Choroid plexus epithelial cell (primary cell): ENCODE measurements around the gene GCNT3.

Experiments
- DNase-seq: peaks from one replicate; pipeline ENCODE4 v3.0.0-alpha.2; 2010; ENCODE audit warnings: low read depth
- H3K4me3 ChIP-seq: 2 replicates; pipeline ENCODE4 v1.5.1; 2011; ENCODE audit warnings: low read depth, mild to moderate bottlenecking, control low read depth, low read length, moderate library complexity
- TF ChIP-seq, protein P1 (sequence below): conservative IDR thresholded peaks from 2 replicates; pipeline ENCODE4 v1.5.1; 2011; ENCODE audit warnings: low read depth, mild to moderate bottlenecking, control low read depth, inconsistent platforms, low read length, moderate library complexity

Gene GCNT3

DNA sequence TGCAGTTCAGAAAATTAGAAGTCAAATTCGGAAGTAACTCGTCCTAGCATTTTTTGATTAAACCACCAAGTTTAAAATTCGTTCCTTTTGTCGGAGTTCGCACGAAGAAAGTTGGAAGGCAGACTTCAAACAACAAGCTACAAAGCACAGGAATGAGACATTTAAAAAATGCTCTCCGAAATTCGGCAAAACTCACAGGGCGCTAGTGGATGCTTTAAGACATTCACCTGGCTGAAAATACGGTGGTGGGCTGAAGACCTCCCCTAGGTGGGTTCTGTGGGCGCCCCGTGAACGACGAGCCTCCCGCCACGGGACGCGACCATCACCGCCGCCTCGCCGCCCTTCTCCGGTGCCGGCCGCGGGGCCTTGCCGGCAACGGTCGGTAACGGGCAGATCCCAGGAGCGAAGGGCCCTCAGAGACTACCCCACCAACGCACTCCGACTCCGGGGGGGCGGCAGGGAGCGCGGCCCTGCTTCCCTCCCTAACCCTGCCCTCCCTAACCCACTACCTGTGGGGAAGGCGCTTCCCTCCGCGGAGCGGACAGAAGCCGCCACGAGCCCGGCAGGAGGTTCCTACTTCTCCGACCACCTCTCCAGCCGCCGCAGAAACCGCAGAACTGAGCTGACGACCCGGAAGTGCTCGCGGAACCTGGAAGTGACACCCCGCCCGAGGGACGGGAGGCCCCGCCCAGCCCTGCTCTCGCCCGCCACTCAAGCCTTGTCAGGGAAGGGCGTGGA is 45.5 kb downstream of the GCNT3 start, which contains the start of gene GTF2A2:
TSS of gene GTF2A2 (minus strand) at position 619 of the 738 bp plus-strand sequence. CDS start 5,238 bp downstream, outside the sequence.
- H3K4me3 ChIP-seq, result peak within 1 kb of the TSS; percentile 88
- TF ChIP-seq, protein P1, sequence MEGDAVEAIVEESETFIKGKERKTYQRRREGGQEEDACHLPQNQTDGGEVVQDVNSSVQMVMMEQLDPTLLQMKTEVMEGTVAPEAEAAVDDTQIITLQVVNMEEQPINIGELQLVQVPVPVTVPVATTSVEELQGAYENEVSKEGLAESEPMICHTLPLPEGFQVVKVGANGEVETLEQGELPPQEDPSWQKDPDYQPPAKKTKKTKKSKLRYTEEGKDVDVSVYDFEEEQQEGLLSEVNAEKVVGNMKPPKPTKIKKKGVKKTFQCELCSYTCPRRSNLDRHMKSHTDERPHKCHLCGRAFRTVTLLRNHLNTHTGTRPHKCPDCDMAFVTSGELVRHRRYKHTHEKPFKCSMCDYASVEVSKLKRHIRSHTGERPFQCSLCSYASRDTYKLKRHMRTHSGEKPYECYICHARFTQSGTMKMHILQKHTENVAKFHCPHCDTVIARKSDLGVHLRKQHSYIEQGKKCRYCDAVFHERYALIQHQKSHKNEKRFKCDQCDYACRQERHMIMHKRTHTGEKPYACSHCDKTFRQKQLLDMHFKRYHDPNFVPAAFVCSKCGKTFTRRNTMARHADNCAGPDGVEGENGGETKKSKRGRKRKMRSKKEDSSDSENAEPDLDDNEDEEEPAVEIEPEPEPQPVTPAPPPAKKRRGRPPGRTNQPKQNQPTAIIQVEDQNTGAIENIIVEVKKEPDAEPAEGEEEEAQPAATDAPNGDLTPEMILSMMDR, result no peak
- DNase-seq, result peak; percentile 96

DNA sequence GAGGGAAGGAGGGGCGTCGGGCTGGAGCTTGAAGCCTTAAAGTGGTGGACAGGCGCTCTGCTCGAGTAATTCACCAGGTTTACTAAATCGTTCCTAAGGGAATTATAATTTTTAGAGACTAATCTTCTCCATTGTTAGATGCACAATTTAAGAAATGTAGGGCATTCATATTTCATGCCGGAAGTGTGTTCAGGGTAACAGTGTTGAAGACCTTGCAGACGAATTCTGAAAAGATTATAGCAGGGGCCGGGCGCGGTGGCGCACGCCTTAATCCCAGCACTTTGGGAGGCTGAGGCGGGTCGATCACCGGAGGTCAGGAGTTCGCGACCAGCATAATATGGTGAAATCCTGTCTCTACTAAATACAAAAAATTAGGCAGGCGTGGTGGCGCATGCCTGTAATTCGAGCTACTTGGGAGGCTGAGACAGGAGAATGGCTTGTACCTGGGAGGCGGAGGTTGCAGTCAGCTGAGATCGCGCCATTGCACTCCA is 46.1 kb downstream of the GCNT3 start:
- TF ChIP-seq, protein P1, result no peak
- peak overlapping the region; percentile 88 for H3K4me3 ChIP-seq
- no peak for DNase-seq

DNA sequence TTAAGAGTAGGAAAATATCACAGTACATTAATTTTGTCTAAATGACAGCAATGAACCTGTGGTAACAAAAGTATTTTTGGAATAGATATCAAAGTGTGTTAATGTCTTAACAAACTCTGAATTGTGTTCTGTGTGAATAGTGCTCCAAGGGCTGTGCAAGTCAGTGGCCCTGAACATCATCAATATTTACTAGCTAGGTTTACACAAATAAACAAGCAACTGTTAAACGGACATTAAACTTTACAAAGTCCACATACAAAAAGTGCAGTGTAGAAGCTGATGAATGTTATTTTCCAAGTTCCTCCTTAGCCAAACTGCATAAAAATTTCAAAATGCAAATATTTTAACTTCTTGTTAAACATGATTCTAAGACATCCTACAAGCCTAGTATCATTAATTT is 47.8 kb downstream of the GCNT3 start:
- no peak for DNase-seq

DNA sequence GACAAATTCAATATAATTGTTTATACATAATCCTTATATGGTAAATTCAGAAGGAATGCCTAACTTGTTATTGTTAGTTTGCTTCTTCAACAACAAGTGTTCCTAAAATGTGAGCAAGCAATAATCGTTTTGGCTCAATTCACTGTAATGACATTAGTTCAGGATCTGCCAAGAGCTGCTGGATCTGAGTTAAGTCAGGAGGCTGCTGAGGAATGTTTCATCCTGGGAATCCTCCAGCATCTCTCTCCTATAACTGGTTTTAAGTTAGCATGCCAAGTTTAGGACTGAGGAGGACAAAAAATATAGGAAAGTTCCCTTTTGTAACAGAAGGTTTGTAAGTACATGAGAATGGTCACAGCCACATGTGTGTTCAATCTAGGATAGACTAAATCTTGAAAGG is 50.7 kb downstream of the GCNT3 start:
- peak; percentile 17 for DNase-seq
- TF ChIP-seq, protein P1, result no peak
- H3K4me3 ChIP-seq, result no peak overlapping the region

More for the DNA sequence above, 47.8 kb downstream of the GCNT3 start:
- H3K4me3 ChIP-seq, result no peak overlapping the region
- TF ChIP-seq, protein P1, result no peak

DNA sequence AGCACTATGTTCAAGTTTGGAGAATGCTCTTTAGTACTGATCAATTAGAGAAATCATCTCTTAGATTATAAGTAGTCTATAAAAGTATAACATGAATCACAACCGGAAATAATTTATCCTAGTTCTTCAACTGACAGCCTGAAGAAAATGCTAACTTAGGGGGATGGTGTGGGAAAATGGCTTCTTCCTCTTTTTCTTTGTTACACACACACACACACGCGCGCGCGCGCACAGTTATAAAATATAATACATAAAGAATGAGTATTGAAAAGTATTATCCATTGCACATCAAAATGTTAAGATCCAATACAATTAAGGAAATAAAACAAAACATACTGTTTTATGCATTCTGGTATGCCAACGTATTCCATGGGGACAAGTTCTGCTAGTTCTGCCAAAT is 57.0 kb downstream of the GCNT3 start:
- no peak for DNase-seq
- no peak overlapping the region for H3K4me3 ChIP-seq
- TF ChIP-seq, protein P1, result no peak
